H1 (cell line): ENCODE measurements around the gene PTPRG. TPM values are rescaled to one million over a fixed set of nuclear protein-coding genes. Genes with fewer than 3 reads are reported as not detected.

Experiments used
- EP300 ChIP-seq, 2 experiments: IDR thresholded peaks; 1 replicate in 1 of 2; 2 replicates in 1 of 2; pipeline ENCODE4 v1.6.1; 2011 to 2012; ENCODE audit warnings: low read depth in 2 of 2, low read length in 2 of 2, mild to moderate bottlenecking in 2 of 2, borderline replicate concordance in 1 of 2, inconsistent platforms in 1 of 2, moderate library complexity in 1 of 2
- polyA plus RNA-seq, 7 experiments: library from polyadenylated mRNA; depleted of rRNA in 3 of 7; stranded (reverse) in 5 of 7; unstranded in 2 of 7; fragments of >200 nt in 5 of 7; fragments of 200-250 nt in 2 of 7; gene quantifications; 1 replicate in 5 of 7; 2 replicates in 1 of 7; 4 replicates in 1 of 7; pipeline versions ENCODE4 v1.2.1 to v1.2.3, GENCODE V29; 2011 to 2013; ENCODE audit warnings: missing spikeins in 2 of 7, mixed read lengths in 2 of 7
- total RNA-seq: library from RNA; stranded (reverse); fragmentation: NEBNext Ultra II Directional; extraction: Animal tissue kit (Norgen Biotek cat#: 25700); gene quantifications from 2 replicates; pipeline ENCODE4 v1.2.1, GENCODE V29; 2021

PTPRG gene
- total and polyA plus RNA-seq, 2 of the 8 experiments (the other 6 are each of a cell fraction or from before 2014, with no cell fraction given) = 23.3 to 96.2 TPM

- no peak for TF ChIP-seq EP300 (IDR thresholded peaks at IDR 0.05; ENCODE audit: borderline replicate concordance in 1 of 2, low read depth in 2 of 2, low read length in 2 of 2)
Observed at GRCh38 chr3:61701011-61701410, 139.6 kb downstream of the PTPRG start (continued).
